WTC11 (cell line): ENCODE results near the gene ITPRIPL1. TPM values are rescaled to one million over a fixed set of nuclear protein-coding genes. Genes with fewer than 3 reads are reported as not detected.
A peak's percentile ranks its signal among the peaks of the same experiment; 100 is the strongest.

ENCODE experiments used
- ATAC-seq: fragments of 200-7000 bp; cut with Tn5 transposase; 2 replicates; pipeline ENCODE4 v1.10.0; 2021; ENCODE audit warnings: mild to moderate bottlenecking, moderate library complexity
- CTCF ChIA-PET: fragments of 300-600 bp; sonication (Branson Sonifier 250); formaldehyde crosslinking; loops from one replicate; lab custom pipeline; 2021; ENCODE audit warnings: antibody characterized with exemption; lab: Charles Lee
- POLR2A ChIA-PET: fragments of 350-600 bp; sonication (Branson Sonifier 250); formaldehyde crosslinking; loops from one replicate; lab custom pipeline; 2021; ENCODE audit warnings: antibody characterized with exemption; lab: Charles Lee
- DNase-seq: peaks from one replicate; pipeline ENCODE4 v3.0.0; 2021; ENCODE audit warnings: low spot score
- H3K27ac Mint-ChIP-seq: 2 replicates; pipeline ENCODE4 v1.8.0; 2021; ENCODE audit warnings: mixed read lengths
- H3K27me3 Mint-ChIP-seq: 2 replicates; pipeline ENCODE4 v1.8.0; 2021; ENCODE audit warnings: low read depth, mild to moderate bottlenecking, moderate library complexity, mixed read lengths
- H3K36me3 Mint-ChIP-seq: 2 replicates; pipeline ENCODE4 v1.8.0; 2021; ENCODE audit warnings: mixed read lengths
- H3K4me1 Mint-ChIP-seq: 2 replicates; pipeline ENCODE4 v1.8.0; 2022; ENCODE audit warnings: mixed read lengths
- H3K4me3 Mint-ChIP-seq: 2 replicates; pipeline ENCODE4 v1.8.0; 2021; ENCODE audit warnings: mild to moderate bottlenecking, moderate library complexity, mixed read lengths
- H3K9me3 Mint-ChIP-seq: 2 replicates; pipeline ENCODE4 v1.8.0; 2021; ENCODE audit warnings: mixed read lengths
- E2F1 ChIP-seq: sonication (generic); formaldehyde crosslinking; IDR thresholded peaks from 2 replicates; pipeline ENCODE4 v1.8.0; 2022; ENCODE audit warnings: mild to moderate bottlenecking, missing genetic modification reagents
- GABPB1 ChIP-seq: sonication (generic); formaldehyde crosslinking; IDR thresholded peaks from 2 replicates; pipeline ENCODE4 v1.8.1; 2023; ENCODE audit warnings: mild to moderate bottlenecking, missing genetic modification reagents
- MYBL2 ChIP-seq: sonication (generic); formaldehyde crosslinking; IDR thresholded peaks from 2 replicates; pipeline ENCODE4 v1.8.1; 2023; ENCODE audit warnings: mild to moderate bottlenecking, moderate library complexity, missing genetic modification reagents
- NFYB ChIP-seq: sonication (generic); formaldehyde crosslinking; conservative IDR thresholded peaks from 2 replicates; pipeline ENCODE4 v1.8.0; 2022; ENCODE audit warnings: low read depth, missing genetic modification reagents
- NR3C1 ChIP-seq: sonication (generic); formaldehyde crosslinking; conservative IDR thresholded peaks from 2 replicates; pipeline ENCODE4 v1.8.1; 2023; ENCODE audit warnings: low read depth, mild to moderate bottlenecking, missing genetic modification reagents
- SOX15 ChIP-seq: fragments of 250-450 bp; sonication (Bioruptor Pico); IDR thresholded peaks from 2 replicates; pipeline ENCODE4 v1.9.0; 2021; ENCODE audit warnings: mild to moderate bottlenecking
- TP53 ChIP-seq: sonication (generic); formaldehyde crosslinking; IDR thresholded peaks from 2 replicates; pipeline ENCODE4 v1.8.1; 2023; ENCODE audit warnings: mild to moderate bottlenecking, missing genetic modification reagents
- ZNF232 ChIP-seq: sonication (generic); formaldehyde crosslinking; IDR thresholded peaks from 2 replicates; pipeline ENCODE4 v1.8.0; 2022; ENCODE audit warnings: mild to moderate bottlenecking, missing genetic modification reagents
- ZNF317 ChIP-seq: sonication (generic); formaldehyde crosslinking; IDR thresholded peaks from 2 replicates; pipeline ENCODE4 v1.8.1; 2023; ENCODE audit warnings: low read depth, mild to moderate bottlenecking, moderate library complexity, missing genetic modification reagents, borderline replicate concordance
- ZSCAN18 ChIP-seq: fragments of 250-450 bp; sonication (Bioruptor Pico); IDR thresholded peaks from 2 replicates; pipeline ENCODE4 v2.1.2; 2022; ENCODE audit warnings: mild to moderate bottlenecking, moderate library complexity
- total RNA-seq: library from RNA; stranded (reverse); gene quantifications from 3 replicates; pipeline ENCODE4 v1.2.3, GENCODE V29; 2021
- TF ChIP-seq, protein P1 (sequence below): sonication (generic); formaldehyde crosslinking; IDR thresholded peaks from 2 replicates; pipeline ENCODE4 v1.8.0; 2022; ENCODE audit warnings: mild to moderate bottlenecking, missing genetic modification reagents
- TF ChIP-seq, protein P2 (sequence below): fragments of 250-450 bp; sonication (Bioruptor Pico); IDR thresholded peaks from 2 replicates; pipeline ENCODE4 v1.9.0; 2021; ENCODE audit warnings: mild to moderate bottlenecking, borderline replicate concordance
- TF ChIP-seq, protein P3 (sequence below): sonication (generic); formaldehyde crosslinking; IDR thresholded peaks from 2 replicates; pipeline ENCODE4 v1.8.1; 2022; ENCODE audit warnings: low read depth, missing genetic modification reagents, borderline replicate concordance
- TF ChIP-seq, protein P4 (sequence below): sonication (generic); formaldehyde crosslinking; IDR thresholded peaks from 2 replicates; pipeline ENCODE4 v1.8.1; 2023; ENCODE audit warnings: mild to moderate bottlenecking, missing genetic modification reagents, moderate library complexity
- TF ChIP-seq, protein P5 (sequence below): sonication (generic); formaldehyde crosslinking; IDR thresholded peaks from 2 replicates; pipeline ENCODE4 v1.8.0; 2022; ENCODE audit warnings: missing genetic modification reagents
- TF ChIP-seq, protein P6 (sequence below): sonication (generic); formaldehyde crosslinking; IDR thresholded peaks from 2 replicates; pipeline ENCODE4 v1.8.1; 2023; ENCODE audit warnings: mild to moderate bottlenecking, missing genetic modification reagents

The ITPRIPL1 gene
- total RNA-seq, 1 experiment from 2014 or later: 11.7 TPM

DNA sequence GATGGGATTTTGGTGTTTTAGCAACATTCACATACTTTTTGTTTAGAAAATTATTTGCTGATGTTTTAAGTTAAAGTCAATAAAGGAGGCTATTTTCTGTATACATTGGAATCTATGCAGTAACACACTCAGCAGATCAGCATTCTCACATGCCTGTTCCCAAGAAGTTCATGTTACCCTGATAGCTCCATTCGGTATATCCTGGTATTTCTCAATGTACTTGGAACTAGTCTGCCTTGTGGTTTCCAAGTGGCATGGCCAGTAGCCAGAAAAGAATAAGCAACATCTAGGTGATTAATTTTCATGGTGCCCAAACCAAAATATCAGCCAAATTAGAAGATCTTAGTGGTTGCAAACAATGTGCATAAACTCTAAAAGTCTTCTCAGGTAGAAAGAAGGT is 5.3 kb downstream of the ITPRIPL1 start:
- no peak overlapping the region for H3K4me3 Mint-ChIP-seq
- ChIA-PET CTCF (interaction anchor here (0.6 to 1.7 kb wide), 2 partner anchors 9 to 179 kb away, joined by 3 to 4 read pairs; no protein-coding TSS in a partner anchor), POLR2A (no interaction called here)
- H3K9me3 Mint-ChIP-seq: no peaks in the 10 kb centered on the region
- H3K4me1 Mint-ChIP-seq: peaks cover 16% of the 10 kb centered on the region
- DNase-seq: no peak
- H3K27me3 Mint-ChIP-seq: peaks cover 9% of the 10 kb centered on the region
- H3K36me3 Mint-ChIP-seq: peaks cover 21% of the 10 kb centered on the region
- no peak overlapping the region for H3K27ac Mint-ChIP-seq
- TF ChIP-seq, protein P1, sequence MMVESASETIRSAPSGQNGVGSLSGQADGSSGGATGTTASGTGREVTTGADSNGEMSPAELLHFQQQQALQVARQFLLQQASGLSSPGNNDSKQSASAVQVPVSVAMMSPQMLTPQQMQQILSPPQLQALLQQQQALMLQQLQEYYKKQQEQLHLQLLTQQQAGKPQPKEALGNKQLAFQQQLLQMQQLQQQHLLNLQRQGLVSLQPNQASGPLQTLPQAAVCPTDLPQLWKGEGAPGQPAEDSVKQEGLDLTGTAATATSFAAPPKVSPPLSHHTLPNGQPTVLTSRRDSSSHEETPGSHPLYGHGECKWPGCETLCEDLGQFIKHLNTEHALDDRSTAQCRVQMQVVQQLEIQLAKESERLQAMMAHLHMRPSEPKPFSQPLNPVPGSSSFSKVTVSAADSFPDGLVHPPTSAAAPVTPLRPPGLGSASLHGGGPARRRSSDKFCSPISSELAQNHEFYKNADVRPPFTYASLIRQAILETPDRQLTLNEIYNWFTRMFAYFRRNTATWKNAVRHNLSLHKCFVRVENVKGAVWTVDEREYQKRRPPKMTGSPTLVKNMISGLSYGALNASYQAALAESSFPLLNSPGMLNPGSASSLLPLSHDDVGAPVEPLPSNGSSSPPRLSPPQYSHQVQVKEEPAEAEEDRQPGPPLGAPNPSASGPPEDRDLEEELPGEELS: no peak
- no peak for TF ChIP-seq NFYB (CRISPR knock-in tag)
- TF ChIP-seq E2F1 (CRISPR knock-in tag): no peak
- no peak for TF ChIP-seq TP53
- no peak for TF ChIP-seq SOX15
- TF ChIP-seq, protein P2, sequence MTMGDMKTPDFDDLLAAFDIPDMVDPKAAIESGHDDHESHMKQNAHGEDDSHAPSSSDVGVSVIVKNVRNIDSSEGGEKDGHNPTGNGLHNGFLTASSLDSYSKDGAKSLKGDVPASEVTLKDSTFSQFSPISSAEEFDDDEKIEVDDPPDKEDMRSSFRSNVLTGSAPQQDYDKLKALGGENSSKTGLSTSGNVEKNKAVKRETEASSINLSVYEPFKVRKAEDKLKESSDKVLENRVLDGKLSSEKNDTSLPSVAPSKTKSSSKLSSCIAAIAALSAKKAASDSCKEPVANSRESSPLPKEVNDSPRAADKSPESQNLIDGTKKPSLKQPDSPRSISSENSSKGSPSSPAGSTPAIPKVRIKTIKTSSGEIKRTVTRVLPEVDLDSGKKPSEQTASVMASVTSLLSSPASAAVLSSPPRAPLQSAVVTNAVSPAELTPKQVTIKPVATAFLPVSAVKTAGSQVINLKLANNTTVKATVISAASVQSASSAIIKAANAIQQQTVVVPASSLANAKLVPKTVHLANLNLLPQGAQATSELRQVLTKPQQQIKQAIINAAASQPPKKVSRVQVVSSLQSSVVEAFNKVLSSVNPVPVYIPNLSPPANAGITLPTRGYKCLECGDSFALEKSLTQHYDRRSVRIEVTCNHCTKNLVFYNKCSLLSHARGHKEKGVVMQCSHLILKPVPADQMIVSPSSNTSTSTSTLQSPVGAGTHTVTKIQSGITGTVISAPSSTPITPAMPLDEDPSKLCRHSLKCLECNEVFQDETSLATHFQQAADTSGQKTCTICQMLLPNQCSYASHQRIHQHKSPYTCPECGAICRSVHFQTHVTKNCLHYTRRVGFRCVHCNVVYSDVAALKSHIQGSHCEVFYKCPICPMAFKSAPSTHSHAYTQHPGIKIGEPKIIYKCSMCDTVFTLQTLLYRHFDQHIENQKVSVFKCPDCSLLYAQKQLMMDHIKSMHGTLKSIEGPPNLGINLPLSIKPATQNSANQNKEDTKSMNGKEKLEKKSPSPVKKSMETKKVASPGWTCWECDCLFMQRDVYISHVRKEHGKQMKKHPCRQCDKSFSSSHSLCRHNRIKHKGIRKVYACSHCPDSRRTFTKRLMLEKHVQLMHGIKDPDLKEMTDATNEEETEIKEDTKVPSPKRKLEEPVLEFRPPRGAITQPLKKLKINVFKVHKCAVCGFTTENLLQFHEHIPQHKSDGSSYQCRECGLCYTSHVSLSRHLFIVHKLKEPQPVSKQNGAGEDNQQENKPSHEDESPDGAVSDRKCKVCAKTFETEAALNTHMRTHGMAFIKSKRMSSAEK (CRISPR knock-in tag): no peak
- no peak for TF ChIP-seq ZSCAN18
- TF ChIP-seq, protein P3, sequence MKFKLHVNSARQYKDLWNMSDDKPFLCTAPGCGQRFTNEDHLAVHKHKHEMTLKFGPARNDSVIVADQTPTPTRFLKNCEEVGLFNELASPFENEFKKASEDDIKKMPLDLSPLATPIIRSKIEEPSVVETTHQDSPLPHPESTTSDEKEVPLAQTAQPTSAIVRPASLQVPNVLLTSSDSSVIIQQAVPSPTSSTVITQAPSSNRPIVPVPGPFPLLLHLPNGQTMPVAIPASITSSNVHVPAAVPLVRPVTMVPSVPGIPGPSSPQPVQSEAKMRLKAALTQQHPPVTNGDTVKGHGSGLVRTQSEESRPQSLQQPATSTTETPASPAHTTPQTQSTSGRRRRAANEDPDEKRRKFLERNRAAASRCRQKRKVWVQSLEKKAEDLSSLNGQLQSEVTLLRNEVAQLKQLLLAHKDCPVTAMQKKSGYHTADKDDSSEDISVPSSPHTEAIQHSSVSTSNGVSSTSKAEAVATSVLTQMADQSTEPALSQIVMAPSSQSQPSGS (CRISPR knock-in tag): no peak
- TF ChIP-seq MYBL2 (CRISPR knock-in tag): no peak
- TF ChIP-seq GABPB1: no peak
- TF ChIP-seq, protein P4, sequence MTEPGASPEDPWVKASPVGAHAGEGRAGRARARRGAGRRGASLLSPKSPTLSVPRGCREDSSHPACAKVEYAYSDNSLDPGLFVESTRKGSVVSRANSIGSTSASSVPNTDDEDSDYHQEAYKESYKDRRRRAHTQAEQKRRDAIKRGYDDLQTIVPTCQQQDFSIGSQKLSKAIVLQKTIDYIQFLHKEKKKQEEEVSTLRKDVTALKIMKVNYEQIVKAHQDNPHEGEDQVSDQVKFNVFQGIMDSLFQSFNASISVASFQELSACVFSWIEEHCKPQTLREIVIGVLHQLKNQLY (CRISPR knock-in tag): no peak
- TF ChIP-seq, all 79 proteins: peak for 0
- ATAC-seq: no peak

GRCh38 chr2:96333708-96334107 is 8.6 kb downstream of the ITPRIPL1 start:
- no peak for ATAC-seq
- H3K27me3 Mint-ChIP-seq: peaks cover 3% of the 10 kb centered on the region; the same call in 1 of the 2 replicates
- POLR2A ChIA-PET: interaction anchor here (0.6 to 1.0 kb wide), 3 partner anchors 11 to 29 kb away, joined by 4 to 8 read pairs (median 7); partner anchors contain the start of gene SNRNP200
- H3K36me3 Mint-ChIP-seq: peaks cover 5% of the 10 kb centered on the region; the same call in 1 of the 2 replicates
- H3K4me1 Mint-ChIP-seq: peaks cover 20% of the 10 kb centered on the region
- H3K9me3 Mint-ChIP-seq: no peaks in the 10 kb centered on the region
- no peak overlapping the region for H3K27ac Mint-ChIP-seq
- peak overlapping the region; percentile 90 for H3K4me3 Mint-ChIP-seq
- no peak for DNase-seq
- CTCF ChIA-PET: interaction anchor here (1.0 to 2.2 kb wide), 3 partner anchors 9 to 12 kb away, joined by 3 to 6 read pairs (median 4); partner anchors contain the start of gene ITPRIPL1
- TF ChIP-seq ZNF232 (CRISPR knock-in tag): no peak
- no peak for TF ChIP-seq ZNF317 (CRISPR knock-in tag)
- no peak for TF ChIP-seq NR3C1
- TF ChIP-seq, protein P5, sequence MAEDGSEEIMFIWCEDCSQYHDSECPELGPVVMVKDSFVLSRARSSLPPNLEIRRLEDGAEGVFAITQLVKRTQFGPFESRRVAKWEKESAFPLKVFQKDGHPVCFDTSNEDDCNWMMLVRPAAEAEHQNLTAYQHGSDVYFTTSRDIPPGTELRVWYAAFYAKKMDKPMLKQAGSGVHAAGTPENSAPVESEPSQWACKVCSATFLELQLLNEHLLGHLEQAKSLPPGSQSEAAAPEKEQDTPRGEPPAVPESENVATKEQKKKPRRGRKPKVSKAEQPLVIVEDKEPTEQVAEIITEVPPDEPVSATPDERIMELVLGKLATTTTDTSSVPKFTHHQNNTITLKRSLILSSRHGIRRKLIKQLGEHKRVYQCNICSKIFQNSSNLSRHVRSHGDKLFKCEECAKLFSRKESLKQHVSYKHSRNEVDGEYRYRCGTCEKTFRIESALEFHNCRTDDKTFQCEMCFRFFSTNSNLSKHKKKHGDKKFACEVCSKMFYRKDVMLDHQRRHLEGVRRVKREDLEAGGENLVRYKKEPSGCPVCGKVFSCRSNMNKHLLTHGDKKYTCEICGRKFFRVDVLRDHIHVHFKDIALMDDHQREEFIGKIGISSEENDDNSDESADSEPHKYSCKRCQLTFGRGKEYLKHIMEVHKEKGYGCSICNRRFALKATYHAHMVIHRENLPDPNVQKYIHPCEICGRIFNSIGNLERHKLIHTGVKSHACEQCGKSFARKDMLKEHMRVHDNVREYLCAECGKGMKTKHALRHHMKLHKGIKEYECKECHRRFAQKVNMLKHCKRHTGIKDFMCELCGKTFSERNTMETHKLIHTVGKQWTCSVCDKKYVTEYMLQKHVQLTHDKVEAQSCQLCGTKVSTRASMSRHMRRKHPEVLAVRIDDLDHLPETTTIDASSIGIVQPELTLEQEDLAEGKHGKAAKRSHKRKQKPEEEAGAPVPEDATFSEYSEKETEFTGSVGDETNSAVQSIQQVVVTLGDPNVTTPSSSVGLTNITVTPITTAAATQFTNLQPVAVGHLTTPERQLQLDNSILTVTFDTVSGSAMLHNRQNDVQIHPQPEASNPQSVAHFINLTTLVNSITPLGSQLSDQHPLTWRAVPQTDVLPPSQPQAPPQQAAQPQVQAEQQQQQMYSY (CRISPR knock-in tag): no peak
- TF ChIP-seq, protein P6, sequence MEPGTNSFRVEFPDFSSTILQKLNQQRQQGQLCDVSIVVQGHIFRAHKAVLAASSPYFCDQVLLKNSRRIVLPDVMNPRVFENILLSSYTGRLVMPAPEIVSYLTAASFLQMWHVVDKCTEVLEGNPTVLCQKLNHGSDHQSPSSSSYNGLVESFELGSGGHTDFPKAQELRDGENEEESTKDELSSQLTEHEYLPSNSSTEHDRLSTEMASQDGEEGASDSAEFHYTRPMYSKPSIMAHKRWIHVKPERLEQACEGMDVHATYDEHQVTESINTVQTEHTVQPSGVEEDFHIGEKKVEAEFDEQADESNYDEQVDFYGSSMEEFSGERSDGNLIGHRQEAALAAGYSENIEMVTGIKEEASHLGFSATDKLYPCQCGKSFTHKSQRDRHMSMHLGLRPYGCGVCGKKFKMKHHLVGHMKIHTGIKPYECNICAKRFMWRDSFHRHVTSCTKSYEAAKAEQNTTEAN (CRISPR knock-in tag): no peak
